ENCODE data around the gene GON4L. TPM values are rescaled to one million over a fixed set of nuclear protein-coding genes. Genes with fewer than 3 reads are reported as not detected.
"Not testable (repeated sequence)": the region's sequence is repeated elsewhere in the genome, so short reads cannot be mapped to it uniquely, and the experiment has no call there.

Gene GON4L
- total and polyA plus RNA-seq, 3 experiments from 2014 or later, result 42.9 to 60.8 (median 53.3) TPM

GRCh38 chr1:155896476-155896875 lies 39.5 kb upstream of the GON4L start:
- CTCF ChIA-PET; POLR2A ChIA-PET; DNase-seq; H3K27me3 Mint-ChIP-seq; H3K4me3 Mint-ChIP-seq; H3K27me3 ChIP-seq (ENCODE audit: insufficient read depth, low read length, poor library complexity, severe bottlenecking); H3K9me3 Mint-ChIP-seq; H3K9me3 ChIP-seq (ENCODE audit: low read length); H3K4me3 ChIP-seq (ENCODE audit: low read length); H3K27ac ChIP-seq (ENCODE audit: low read depth, low read length): not testable (repeated sequence)
- H3K36me3 Mint-ChIP-seq, result peaks cover 0 to 46% (median 15%) of the 10 kb centered on the region in 3 donors
- Histone ChIP-seq H3K4me1 (ENCODE audit: insufficient read depth, low read length) (peaks cover 14% of the 10 kb centered on the region), H3K36me3 (ENCODE audit: insufficient read depth, low read length) (peaks cover 22% of the 10 kb centered on the region)
- peaks cover 16 to 21% (median 18%) of the 10 kb centered on the region in 3 donors for H3K4me1 Mint-ChIP-seq
- peak overlapping the region in 2 of 8 donors; percentile 54 to 55 for H3K27ac Mint-ChIP-seq

DNA sequence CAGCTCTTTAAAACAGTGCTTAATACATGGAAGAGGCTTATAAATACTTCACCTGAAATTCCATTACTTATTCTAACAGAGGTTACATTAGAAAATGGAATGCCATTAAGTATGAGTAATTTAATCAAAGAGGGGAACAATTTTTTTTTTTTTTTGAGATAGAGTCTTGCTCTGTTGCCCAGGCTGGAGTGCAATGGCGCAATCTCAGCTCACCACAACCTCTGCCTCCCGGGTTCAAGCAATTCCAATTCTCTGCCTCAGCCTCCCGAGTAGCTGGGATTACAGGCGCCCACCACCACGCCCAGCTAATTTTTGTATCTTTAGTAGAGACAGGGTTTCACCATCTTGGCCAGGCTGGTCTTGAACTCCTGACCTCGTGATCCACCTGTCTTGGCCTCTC lies 38.6 kb upstream of the GON4L start:
- POLR2A ChIA-PET, result not testable (repeated sequence)
- H3K4me1 Mint-ChIP-seq, result peaks cover 16 to 21% (median 18%) of the 10 kb centered on the region in 3 donors

DNA sequence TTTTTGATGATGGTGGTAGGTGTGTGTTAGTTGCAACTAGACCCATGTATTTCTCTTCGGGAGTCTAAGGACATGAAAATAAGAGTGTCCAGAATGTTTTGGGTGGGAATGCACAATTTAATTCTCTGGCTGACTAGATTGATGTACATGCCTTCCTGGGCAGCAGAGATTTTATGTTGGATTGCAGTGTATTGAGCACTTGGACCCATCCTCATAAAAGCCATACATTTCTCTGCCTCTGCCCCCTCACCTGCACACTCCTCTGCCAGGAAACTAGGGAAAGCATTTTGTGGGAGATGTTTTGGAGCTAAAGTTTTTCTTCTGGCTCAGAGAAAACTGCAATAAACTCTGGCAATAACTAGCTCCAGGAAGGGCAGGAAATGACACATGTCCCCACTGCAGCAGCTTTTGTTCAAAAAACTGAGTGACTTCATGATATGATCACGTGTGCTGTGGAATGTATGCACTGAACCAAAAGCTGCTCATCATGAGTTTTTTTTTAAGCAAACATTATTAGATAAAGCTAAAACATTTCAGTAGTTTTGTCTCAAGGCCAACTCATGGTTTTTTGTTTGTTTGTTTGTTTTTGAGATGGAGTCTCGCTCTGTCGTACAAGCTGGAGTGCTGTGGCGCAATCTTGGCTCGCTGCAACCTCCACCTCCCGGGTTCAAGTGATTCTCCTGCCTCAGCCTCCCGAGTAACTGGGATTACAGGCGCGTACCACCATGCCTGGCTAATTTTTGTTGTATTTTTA lies 36.6 kb upstream of the GON4L start:
- Histone ChIP-seq H3K4me1 (ENCODE audit: insufficient read depth, low read length) (peaks cover 14% of the 10 kb centered on the region), H3K4me3 (ENCODE audit: low read length) (no peak overlapping the region), H3K27ac (ENCODE audit: low read depth, low read length) (no peak overlapping the region), H3K9me3 (ENCODE audit: low read length) (no peaks in the 10 kb centered on the region), H3K36me3 (ENCODE audit: insufficient read depth, low read length) (peaks cover 4% of the 10 kb centered on the region), H3K27me3 (ENCODE audit: insufficient read depth, low read length, poor library complexity, severe bottlenecking) (no peaks in the 10 kb centered on the region)
- ChIA-PET CTCF (interaction anchor here (1.5 kb wide), 1 partner anchor 24 kb away, joined by 3 read pairs; no protein-coding TSS in a partner anchor), POLR2A (interaction anchor here (0.6 kb wide), 1 partner anchor 54 kb away, joined by 3 read pairs; no protein-coding TSS in a partner anchor)
- peak overlapping the region; percentile 25 to 93 (median 72) for H3K27ac Mint-ChIP-seq
- H3K4me3 Mint-ChIP-seq, result peak overlapping the region in 3 of 7 donors; percentile 9 to 19 (median 12)
- H3K36me3 Mint-ChIP-seq, result peaks cover 0 to 18% (median 2%) of the 10 kb centered on the region in 3 donors
- DNase-seq, result peak in 2 of 5 donors; percentile 19 to 32
- no peaks in the 10 kb centered on the region for H3K27me3 Mint-ChIP-seq
- H3K9me3 Mint-ChIP-seq, result no peaks in the 10 kb centered on the region
- H3K4me1 Mint-ChIP-seq, result peaks cover 12 to 17% (median 13%) of the 10 kb centered on the region in 3 donors

More for the DNA sequence above, 38.6 kb upstream of the GON4L start:
- not testable (repeated sequence) for DNase-seq; H3K27me3 ChIP-seq (ENCODE audit: insufficient read depth, low read length, poor library complexity, severe bottlenecking); H3K4me3 ChIP-seq (ENCODE audit: low read length); H3K9me3 ChIP-seq (ENCODE audit: low read length); H3K27ac Mint-ChIP-seq; H3K4me3 Mint-ChIP-seq; H3K9me3 Mint-ChIP-seq; H3K27me3 Mint-ChIP-seq; H3K27ac ChIP-seq (ENCODE audit: low read depth, low read length)
- peaks cover 0 to 38% (median 15%) of the 10 kb centered on the region in 3 donors for H3K36me3 Mint-ChIP-seq
- CTCF ChIA-PET, result interaction anchor here (1.0 kb wide), 1 partner anchor 8 kb away, joined by 5 read pairs; no protein-coding TSS in a partner anchor
- peaks cover 14% of the 10 kb centered on the region for H3K36me3 ChIP-seq (ENCODE audit: insufficient read depth, low read length)
- H3K4me1 ChIP-seq (ENCODE audit: insufficient read depth, low read length), result peaks cover 14% of the 10 kb centered on the region

GRCh38 chr1:155892796-155893195 lies 35.8 kb upstream of the GON4L start:
- H3K4me1 ChIP-seq (ENCODE audit: insufficient read depth, low read length), result peaks cover 14% of the 10 kb centered on the region
- ChIA-PET CTCF (interaction anchor here (1.5 kb wide), 1 partner anchor 23 kb away, joined by 3 read pairs; no protein-coding TSS in a partner anchor), POLR2A (no interaction called here)
- H3K9me3 Mint-ChIP-seq, result no peaks in the 10 kb centered on the region
- H3K27ac Mint-ChIP-seq, result peak overlapping the region in 6 of 8 donors; percentile 30 to 93 (median 74)
- DNase-seq, result no peak
- peaks cover 11 to 17% (median 13%) of the 10 kb centered on the region in 3 donors for H3K4me1 Mint-ChIP-seq
- no peaks in the 10 kb centered on the region for H3K27me3 ChIP-seq (ENCODE audit: insufficient read depth, low read length, poor library complexity, severe bottlenecking)
- no peak overlapping the region for H3K4me3 ChIP-seq (ENCODE audit: low read length)
- H3K27me3 Mint-ChIP-seq, result no peaks in the 10 kb centered on the region
- H3K4me3 Mint-ChIP-seq, result no peak overlapping the region
- peaks cover 0 to 15% (median 2%) of the 10 kb centered on the region in 3 donors for H3K36me3 Mint-ChIP-seq
- H3K36me3 ChIP-seq (ENCODE audit: insufficient read depth, low read length), result peaks cover 3% of the 10 kb centered on the region
- no peaks in the 10 kb centered on the region for H3K9me3 ChIP-seq (ENCODE audit: low read length)
- H3K27ac ChIP-seq (ENCODE audit: low read depth, low read length), result no peak overlapping the region

DNA sequence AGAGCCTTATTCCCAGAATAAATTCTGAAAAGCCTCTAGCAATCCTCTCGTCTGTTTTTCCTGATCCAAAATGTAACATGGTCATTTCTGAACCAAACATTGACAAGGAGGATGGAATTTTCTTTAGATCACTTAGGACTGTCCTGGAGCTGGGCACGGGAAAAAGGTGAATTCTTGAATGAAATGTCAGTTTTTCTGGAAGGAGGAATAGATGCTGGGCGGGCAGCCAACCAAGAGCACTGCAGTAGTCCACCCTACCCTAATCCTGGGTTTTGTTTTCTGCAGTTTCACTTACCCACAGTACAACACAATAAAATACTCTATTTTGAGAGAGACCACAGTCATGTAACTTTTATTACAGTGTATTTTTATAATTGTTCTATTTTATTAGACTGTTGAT lies 33.2 kb upstream of the GON4L start:
- ChIA-PET CTCF (no interaction called here), POLR2A (no interaction called here)

DNA sequence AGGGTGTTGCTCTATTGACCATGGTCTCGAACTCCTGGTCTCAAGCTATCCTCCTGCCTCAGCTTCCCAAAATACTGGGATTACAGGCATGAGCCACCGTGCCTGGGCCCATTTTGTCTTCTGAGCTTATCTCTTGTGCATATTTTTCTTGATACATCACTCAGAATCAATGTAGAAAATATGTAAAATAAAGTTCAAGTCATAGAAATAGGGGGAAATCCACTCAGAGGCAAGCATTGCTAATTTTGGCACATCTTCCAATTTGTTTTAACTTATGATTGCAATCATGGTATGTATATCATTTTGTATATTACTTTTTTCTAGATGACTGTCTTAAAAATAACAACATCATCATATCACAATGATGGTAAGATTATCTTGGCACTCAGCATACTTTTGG lies 32.6 kb upstream of the GON4L start:
- H3K4me1 ChIP-seq (ENCODE audit: insufficient read depth, low read length), result peaks cover 14% of the 10 kb centered on the region
- H3K36me3 ChIP-seq (ENCODE audit: insufficient read depth, low read length), result no peaks in the 10 kb centered on the region
- H3K27me3 ChIP-seq (ENCODE audit: insufficient read depth, low read length, poor library complexity, severe bottlenecking), result no peaks in the 10 kb centered on the region
- peaks cover 11 to 17% (median 13%) of the 10 kb centered on the region in 3 donors for H3K4me1 Mint-ChIP-seq
- H3K27ac Mint-ChIP-seq, result no peak overlapping the region
- H3K27ac ChIP-seq (ENCODE audit: low read depth, low read length), result no peak overlapping the region
- H3K36me3 Mint-ChIP-seq, result peaks cover 0 to 9% (median 0%) of the 10 kb centered on the region in 3 donors
- DNase-seq, result no peak
- CTCF ChIA-PET, result no interaction called here
- no peaks in the 10 kb centered on the region for H3K9me3 ChIP-seq (ENCODE audit: low read length)
- H3K27me3 Mint-ChIP-seq, result no peaks in the 10 kb centered on the region
- H3K4me3 Mint-ChIP-seq, result no peak overlapping the region
- H3K4me3 ChIP-seq (ENCODE audit: low read length), result no peak overlapping the region
- POLR2A ChIA-PET, result interaction anchor here (0.7 kb wide), 1 partner anchor 31 kb away, joined by 3 read pairs; no protein-coding TSS in a partner anchor
- no peaks in the 10 kb centered on the region for H3K9me3 Mint-ChIP-seq

More for the DNA sequence above, 33.2 kb upstream of the GON4L start:
- Mint-ChIP-seq H3K27me3 (no peaks in the 10 kb centered on the region), H3K4me3 (no peak overlapping the region), H3K36me3 (peaks cover 0 to 9% (median 0%) of the 10 kb centered on the region in 3 donors), H3K27ac (peak overlapping the region in 2 of 8 donors; percentile 16 to 68), H3K9me3 (no peaks in the 10 kb centered on the region), H3K4me1 (peaks cover 11 to 17% (median 13%) of the 10 kb centered on the region in 3 donors)
- Histone ChIP-seq H3K4me1 (ENCODE audit: insufficient read depth, low read length) (peaks cover 14% of the 10 kb centered on the region), H3K27me3 (ENCODE audit: insufficient read depth, low read length, poor library complexity, severe bottlenecking) (no peaks in the 10 kb centered on the region), H3K27ac (ENCODE audit: low read depth, low read length) (no peak overlapping the region), H3K4me3 (ENCODE audit: low read length) (no peak overlapping the region), H3K9me3 (ENCODE audit: low read length) (no peaks in the 10 kb centered on the region), H3K36me3 (ENCODE audit: insufficient read depth, low read length) (no peaks in the 10 kb centered on the region)
- DNase-seq, result no peak

DNA sequence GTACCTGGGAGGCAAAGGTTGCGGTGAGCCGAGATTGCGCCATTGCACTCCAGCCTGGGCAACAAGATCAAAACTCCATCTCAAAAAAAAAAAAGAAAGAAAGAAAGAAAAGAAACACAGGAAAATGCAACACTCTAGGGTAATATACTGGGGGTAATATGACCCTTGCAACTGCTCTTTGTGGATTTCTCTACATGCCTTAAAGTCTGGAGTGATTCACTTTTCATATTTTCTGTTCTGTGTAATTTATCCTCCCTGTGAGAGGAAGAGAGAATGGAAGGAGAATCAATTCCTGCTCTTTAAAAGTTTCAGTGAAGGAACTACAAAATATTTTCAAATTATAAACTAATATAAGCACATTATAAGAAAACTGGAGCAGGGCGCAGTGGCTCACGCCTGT lies 31.5 kb upstream of the GON4L start:
- POLR2A ChIA-PET, result no interaction called here
- Histone ChIP-seq H3K36me3 (ENCODE audit: insufficient read depth, low read length) (no peaks in the 10 kb centered on the region), H3K4me1 (ENCODE audit: insufficient read depth, low read length) (peaks cover 8% of the 10 kb centered on the region), H3K27ac (ENCODE audit: low read depth, low read length) (no peak overlapping the region), H3K9me3 (ENCODE audit: low read length) (no peaks in the 10 kb centered on the region), H3K4me3 (ENCODE audit: low read length) (no peak overlapping the region), H3K27me3 (ENCODE audit: insufficient read depth, low read length, poor library complexity, severe bottlenecking) (no peaks in the 10 kb centered on the region)
- no peak for DNase-seq
- Mint-ChIP-seq H3K4me1 (peaks cover 6 to 10% (median 8%) of the 10 kb centered on the region in 3 donors), H3K36me3 (peaks cover 0 to 11% (median 2%) of the 10 kb centered on the region in 3 donors), H3K27me3 (no peaks in the 10 kb centered on the region), H3K27ac (no peak overlapping the region), H3K9me3 (no peaks in the 10 kb centered on the region), H3K4me3 (no peak overlapping the region)
- CTCF ChIA-PET, result no interaction called here

DNA sequence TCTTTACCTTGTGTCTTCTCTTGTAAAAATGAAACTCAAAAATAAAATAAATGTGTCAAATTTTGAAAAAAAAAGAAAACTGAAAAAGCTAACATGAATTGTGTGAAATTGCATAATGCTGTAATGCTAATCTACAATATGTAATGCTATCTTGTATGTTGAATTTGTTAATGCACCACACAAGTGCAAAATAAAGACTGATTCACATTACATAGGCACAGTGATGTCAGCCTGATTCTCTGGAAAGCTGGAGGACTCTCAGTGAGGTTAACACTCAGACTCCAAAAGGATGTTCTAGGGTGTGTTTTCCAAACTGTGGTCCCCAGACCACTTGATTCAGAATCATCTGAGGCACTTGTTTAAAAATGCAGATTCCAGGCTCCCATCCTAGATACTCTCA lies 28.0 kb upstream of the GON4L start:
- ChIA-PET POLR2A (no interaction called here), CTCF (interaction anchor here (0.6 to 0.8 kb wide), 2 partner anchors 23 to 736 kb away, joined by 3 read pairs; no protein-coding TSS in a partner anchor)
- peaks cover 0 to 38% (median 9%) of the 10 kb centered on the region in 3 donors for H3K36me3 Mint-ChIP-seq
- Histone ChIP-seq H3K9me3 (ENCODE audit: low read length) (no peaks in the 10 kb centered on the region), H3K4me1 (ENCODE audit: insufficient read depth, low read length) (no peaks in the 10 kb centered on the region), H3K36me3 (ENCODE audit: insufficient read depth, low read length) (no peaks in the 10 kb centered on the region), H3K4me3 (ENCODE audit: low read length) (no peak overlapping the region), H3K27me3 (ENCODE audit: insufficient read depth, low read length, poor library complexity, severe bottlenecking) (no peaks in the 10 kb centered on the region), H3K27ac (ENCODE audit: low read depth, low read length) (no peak overlapping the region)
- no peaks in the 10 kb centered on the region for H3K9me3 Mint-ChIP-seq
- no peaks in the 10 kb centered on the region for H3K27me3 Mint-ChIP-seq
- H3K4me1 Mint-ChIP-seq, result no peaks in the 10 kb centered on the region
- H3K27ac Mint-ChIP-seq, result no peak overlapping the region
- no peak overlapping the region for H3K4me3 Mint-ChIP-seq
- DNase-seq, result no peak
